B cell (primary cell): ENCODE data around the gene TIAM1. TPM values are rescaled to one million over a fixed set of nuclear protein-coding genes. Genes with fewer than 3 reads are reported as not detected.

Source experiments
- ATAC-seq: fragments of 200-7000 bp; cut with Tn5 transposase; one replicate; pipeline ENCODE4 v1.10.0; 2021; ENCODE audit warnings: low read depth, mild to moderate bottlenecking, moderate number of reproducible peaks, moderate library complexity
- CTCF ChIA-PET: fragments of 350-600 bp; sonication (Branson Sonifier 250); formaldehyde crosslinking; loops from one replicate; lab custom pipeline; 2021; ENCODE audit warnings: antibody characterized with exemption, inconsistent platforms; lab: Charles Lee
- POLR2A ChIA-PET: fragments of 350-600 bp; sonication (Branson Sonifier 250); formaldehyde crosslinking; loops from one replicate; lab custom pipeline; 2021; ENCODE audit warnings: antibody characterized with exemption; lab: Charles Lee
- DNase-seq: peaks from one replicate; pipeline ENCODE4 v3.0.0; 2013
- H2AFZ ChIP-seq: 2 replicates; pipeline ENCODE4 v1.6.1; 2012; ENCODE audit warnings: mild to moderate bottlenecking, low read depth, low read length; ENCODE audit not compliant: insufficient read depth, poor library complexity, severe bottlenecking
- H3K27ac ChIP-seq, 2 donors: 1 replicate in 1 of 2; 2 replicates in 1 of 2; pipeline ENCODE4 v1.5.1; 2012 to 2013; ENCODE audit warnings: low read length in 2 of 2, mild to moderate bottlenecking in 2 of 2, moderate library complexity in 1 of 2
- H3K27me3 ChIP-seq, 4 experiments: fragments of 200-600 bp in 1 of 4; sonication (generic) in 1 of 4; replicated peaks in 1 of 4; 1 replicate in 2 of 4; 2 replicates in 2 of 4; pipeline versions ENCODE4 v1.6.1 to v1.7.0; 2013 to 2016; ENCODE audit warnings: low read length in 3 of 4, mild to moderate bottlenecking in 2 of 4, mixed read lengths in 1 of 4, moderate library complexity in 1 of 4; ENCODE audit not compliant: insufficient read depth in 4 of 4, control insufficient read depth in 3 of 4; ENCODE audit errors: control extremely low read depth in 1 of 4
- H3K36me3 ChIP-seq, 2 experiments: replicated peaks in 1 of 2; 1 replicate in 1 of 2; 2 replicates in 1 of 2; pipeline versions ENCODE4 v1.6.1 to v1.7.1; 2013; ENCODE audit warnings: low read length in 1 of 2; ENCODE audit not compliant: insufficient read depth in 2 of 2, control insufficient read depth in 1 of 2; ENCODE audit errors: control extremely low read depth in 1 of 2, extremely low read depth in 1 of 2
- H3K4me1 ChIP-seq, 2 donors: fragments of 200-600 bp in 1 of 2; sonication (generic) in 1 of 2; 1 replicate in 1 of 2; 2 replicates in 1 of 2; pipeline versions ENCODE4 v1.5.1 to v1.6.1; 2013 to 2017; ENCODE audit warnings: low read length in 2 of 2; ENCODE audit not compliant: control insufficient read depth in 2 of 2, insufficient read depth in 2 of 2
- H3K4me2 ChIP-seq: replicated peaks from 2 replicates; pipeline ENCODE3; 2012; ENCODE audit warnings: mild to moderate bottlenecking, low read depth, low read length; ENCODE audit not compliant: poor library complexity, severe bottlenecking
- H3K4me3 ChIP-seq, 5 experiments: fragments of 200-600 bp in 1 of 5; sonication (generic) in 1 of 5; 1 replicate in 3 of 5; 2 replicates in 2 of 5; pipeline versions ENCODE4 v1.5.1 to v1.7.0; 2011 to 2016; ENCODE audit warnings: low read length in 4 of 5, mild to moderate bottlenecking in 4 of 5, low read depth in 2 of 5, control low read depth in 1 of 5, moderate library complexity in 1 of 5; ENCODE audit not compliant: insufficient read depth in 1 of 5; ENCODE audit errors: control extremely low read depth in 1 of 5, extremely low read depth in 1 of 5
- H3K79me2 ChIP-seq: fragments of 200-600 bp; sonication (generic); one replicate; pipeline ENCODE4 v1.6.0; 2016; ENCODE audit warnings: low read length; ENCODE audit not compliant: control insufficient read depth, insufficient read depth
- H3K9ac ChIP-seq: fragments of 200-600 bp; sonication (generic); 2 replicates; pipeline ENCODE4 v1.6.1; 2017; ENCODE audit warnings: mild to moderate bottlenecking, low read length, moderate library complexity
- H3K9me3 ChIP-seq, 3 donors: one replicate each; pipeline versions ENCODE4 v1.6.1 to v1.7.1; 2013; ENCODE audit warnings: low read length in 2 of 3; ENCODE audit not compliant: control insufficient read depth in 2 of 3, insufficient read depth in 1 of 3; ENCODE audit errors: control extremely low read depth in 1 of 3
- H4K20me1 ChIP-seq: 2 replicates; pipeline ENCODE4 v1.6.0; 2012; ENCODE audit warnings: mild to moderate bottlenecking, low read length; ENCODE audit not compliant: insufficient read depth, control insufficient read depth, poor library complexity, severe bottlenecking
- H3K27ac Mint-ChIP-seq: one replicate; pipeline ENCODE4 v1.8.0; 2021; ENCODE audit warnings: mixed read lengths
- H3K27me3 Mint-ChIP-seq: one replicate; pipeline ENCODE4 v1.8.0; 2021; ENCODE audit warnings: mixed read lengths
- H3K4me1 Mint-ChIP-seq: one replicate; pipeline ENCODE4 v1.8.0; 2021; ENCODE audit warnings: mixed read lengths
- H3K4me3 Mint-ChIP-seq: one replicate; pipeline ENCODE4 v1.8.0; 2021; ENCODE audit warnings: mixed read lengths
- H3K9me3 Mint-ChIP-seq: one replicate; pipeline ENCODE4 v1.8.0; 2022; ENCODE audit warnings: mixed read lengths; ENCODE audit not compliant: insufficient read depth
- CTCF ChIP-seq: fragments of 200-600 bp; IDR thresholded peaks from one replicate; pipeline ENCODE4 v1.8.0; 2022; ENCODE audit warnings: antibody characterized with exemption, mild to moderate bottlenecking
- EZH2 ChIP-seq: IDR thresholded peaks from 2 replicates; pipeline ENCODE4 v1.6.1; 2012; ENCODE audit warnings: borderline replicate concordance, low read depth, mild to moderate bottlenecking, moderate library complexity, low read length; ENCODE audit not compliant: insufficient read depth, poor library complexity, severe bottlenecking
- whole genome bisulfite sequencing: methylation state at CpG from one replicate; pipeline ENCODE4 v1.1.5; 2013; ENCODE audit warnings: missing lambda C conversion rate; ENCODE audit not compliant: insufficient coverage; 5-methylcytosine and 5-hydroxymethylcytosine counted together
- intact Hi-C: fragments of 100-400 bp; cut with micrococcal nuclease; formaldehyde crosslinking; loops from one replicate; pipeline ENCODE4 v1.10.0; 2022
- polyA plus RNA-seq: library from polyadenylated mRNA; depleted of rRNA; stranded (reverse); fragments of >200 nt; gene quantifications from 2 replicates; pipeline ENCODE4 v1.2.3, GENCODE V29; 2012
- total RNA-seq, 2 donors: library from RNA; stranded (reverse); fragments of 120-200 nt in 1 of 2; gene quantifications; 1 replicate in 1 of 2; 2 replicates in 1 of 2; pipeline versions ENCODE4 v1.2.3 to v1.2.4, GENCODE V29; 2013 to 2022

Gene TIAM1
- total and polyA plus RNA-seq, 2 donors (not counting 1 experiment from before 2014, with no cell fraction given): 0.51 to 1.0 TPM

GRCh38 chr21:31141389-31142000 lies 202.6 kb downstream of the TIAM1 start:
- 97% methylated on average over 7 of the region's 11 CpGs for WGBS
- ChIA-PET POLR2A (no interaction called here), CTCF (no interaction called here)
- TF ChIP-seq EZH2 (no peak), CTCF (no peak)
- Histone ChIP-seq H3K4me3 (no peak overlapping the region), H3K9me3 (no peaks in the 10 kb centered on the region), H3K36me3 (no peaks in the 10 kb centered on the region), H4K20me1 (no peaks in the 10 kb centered on the region), H3K4me2 (no peak overlapping the region), H3K27ac (no peak overlapping the region), H3K79me2 (no peaks in the 10 kb centered on the region), H3K4me1 (no peaks in the 10 kb centered on the region), H3K27me3 (no peaks in the 10 kb centered on the region), H2AFZ (no peak overlapping the region), H3K9ac (no peak overlapping the region)
- no peak overlapping the region for H3K27ac Mint-ChIP-seq
- H3K4me1 Mint-ChIP-seq: peaks cover 2% of the 10 kb centered on the region
- H3K27me3 Mint-ChIP-seq: peaks cover 3% of the 10 kb centered on the region
- intact Hi-C loops: no loop called here
- DNase-seq (no peak), ATAC-seq (no peak)
- no peak overlapping the region for H3K4me3 Mint-ChIP-seq
- no peaks in the 10 kb centered on the region for H3K9me3 Mint-ChIP-seq

GRCh38 chr21:31140676-31141075 lies 203.4 kb downstream of the TIAM1 start:
- no peaks in the 10 kb centered on the region for H3K9me3 Mint-ChIP-seq
- no peak for TF ChIP-seq CTCF
- H3K4me3 Mint-ChIP-seq: no peak overlapping the region
- H2AFZ ChIP-seq: no peak overlapping the region
- H3K36me3 ChIP-seq: no peaks in the 10 kb centered on the region
- no peaks in the 10 kb centered on the region for H3K4me1 ChIP-seq
- ChIA-PET POLR2A (no interaction called here), CTCF (no interaction called here)
- H3K27me3 Mint-ChIP-seq: peaks cover 6% of the 10 kb centered on the region
- no peak overlapping the region for H3K27ac Mint-ChIP-seq
- no peaks in the 10 kb centered on the region for H4K20me1 ChIP-seq
- no peaks in the 10 kb centered on the region for H3K79me2 ChIP-seq
- H3K27ac ChIP-seq: no peak overlapping the region
- DNase-seq (no peak), ATAC-seq (no peak)
- intact Hi-C loops: no loop called here
- H3K27me3 ChIP-seq: no peaks in the 10 kb centered on the region
- peaks cover 2% of the 10 kb centered on the region for H3K4me1 Mint-ChIP-seq
- no peak overlapping the region for H3K4me3 ChIP-seq
- no peak overlapping the region for H3K9ac ChIP-seq
- H3K9me3 ChIP-seq: no peaks in the 10 kb centered on the region
- H3K4me2 ChIP-seq: no peak overlapping the region
